Activated T-helper 2 cell treated with anti-CD3 and anti-CD28 coated beads, Interferon-gamma antibody, Interleukin-2, Interleukin-4, amounts not matched to agents 10 μg/mL and 5 μg/mL and 100 μg/mL, durations not matched to agents 14 hours and 24 hours and 36 hours (primary cell): ENCODE measurements around the gene WNT6. TPM values are rescaled to one million over a fixed set of nuclear protein-coding genes. Genes with fewer than 3 reads are reported as not detected.

ENCODE experiments used
- DNase-seq: peaks from one replicate; pipeline ENCODE4 v3.0.0; 2021; ENCODE audit warnings: low spot score
- H3K27ac Mint-ChIP-seq: one replicate; pipeline ENCODE4 v1.8.0; 2021; ENCODE audit warnings: mixed read lengths
- H3K27me3 Mint-ChIP-seq: one replicate; pipeline ENCODE4 v1.8.0; 2021; ENCODE audit warnings: low read depth, mixed read lengths
- H3K36me3 Mint-ChIP-seq: one replicate; pipeline ENCODE4 v1.8.0; 2021; ENCODE audit warnings: low read depth, mixed read lengths
- H3K4me1 Mint-ChIP-seq: one replicate; pipeline ENCODE4 v1.8.0; 2021; ENCODE audit warnings: low read depth, mixed read lengths
- H3K4me3 Mint-ChIP-seq: one replicate; pipeline ENCODE4 v1.8.0; 2021; ENCODE audit warnings: low read depth, mild to moderate bottlenecking, moderate library complexity, mixed read lengths
- H3K9me3 Mint-ChIP-seq: one replicate; pipeline ENCODE4 v1.8.0; 2021; ENCODE audit warnings: mixed read lengths
- intact Hi-C: fragments of 100-400 bp; cut with micrococcal nuclease; formaldehyde crosslinking; loops from one replicate; pipeline ENCODE4 v1.15.1; 2023
- total RNA-seq: library from RNA; stranded (reverse); gene quantifications from 2 replicates; pipeline ENCODE4 v1.2.3, GENCODE V29; 2022

Gene WNT6
- total RNA-seq, 1 donor from 2014 or later, result not detected

- peak overlapping the region; percentile 43 for H3K27ac Mint-ChIP-seq
- peak overlapping the region; percentile 42 for H3K4me3 Mint-ChIP-seq
- intact Hi-C loops, result loop anchor here (1.0 to 10.0 kb wide), 10 partner anchors 13 to 1671 kb away; partner anchors contain the start of genes BCS1L, CNOT9, CNPPD1 and TTLL4
- H3K9me3 Mint-ChIP-seq, result no peaks in the 10 kb centered on the region
- peaks cover 37% of the 10 kb centered on the region for H3K27me3 Mint-ChIP-seq
- no peaks in the 10 kb centered on the region for H3K36me3 Mint-ChIP-seq
- peak; percentile 9 for DNase-seq
- peaks cover 45% of the 10 kb centered on the region for H3K4me1 Mint-ChIP-seq
These were observed 36.3 kb downstream of the WNT6 start for GRCh38 chr2:218895759-218896500.

GRCh38 chr2:218896501-218897393 is 37.1 kb downstream of the WNT6 start:
- Mint-ChIP-seq H3K27me3 (peaks cover 35% of the 10 kb centered on the region), H3K4me3 (peak overlapping the region; percentile 42), H3K36me3 (no peaks in the 10 kb centered on the region), H3K9me3 (no peaks in the 10 kb centered on the region), H3K4me1 (peaks cover 42% of the 10 kb centered on the region), H3K27ac (peak overlapping the region; percentile 43)
- DNase-seq, result peak; percentile 82
- intact Hi-C loops, result loop anchor here (1.0 to 10.0 kb wide), 10 partner anchors 13 to 1672 kb away; partner anchors contain the start of genes BCS1L, CNOT9, CNPPD1 and TTLL4

GRCh38 chr2:218897394-218898108 is 37.9 kb downstream of the WNT6 start:
- no peaks in the 10 kb centered on the region for H3K9me3 Mint-ChIP-seq
- H3K27ac Mint-ChIP-seq, result no peak overlapping the region
- H3K27me3 Mint-ChIP-seq, result peaks cover 41% of the 10 kb centered on the region
- H3K4me1 Mint-ChIP-seq, result peaks cover 38% of the 10 kb centered on the region
- DNase-seq, result no peak
- intact Hi-C loops, result loop anchor here (1.0 to 10.0 kb wide), 11 partner anchors 17 to 1673 kb away; partner anchors contain the start of genes BCS1L, CNPPD1, TTLL4 and TUBA4A
- no peaks in the 10 kb centered on the region for H3K36me3 Mint-ChIP-seq
- H3K4me3 Mint-ChIP-seq, result no peak overlapping the region

GRCh38 chr2:218898109-218898878 is 38.7 kb downstream of the WNT6 start:
- peak; percentile 74 for DNase-seq
- no peaks in the 10 kb centered on the region for H3K9me3 Mint-ChIP-seq
- H3K4me3 Mint-ChIP-seq, result peak overlapping the region; percentile 68
- no peaks in the 10 kb centered on the region for H3K36me3 Mint-ChIP-seq
- peaks cover 33% of the 10 kb centered on the region for H3K4me1 Mint-ChIP-seq
- H3K27ac Mint-ChIP-seq, result peak overlapping the region; percentile 68
- intact Hi-C loops, result loop anchor here (1.0 to 10.0 kb wide), 8 partner anchors 18 to 1673 kb away; partner anchors contain the start of genes BCS1L, WNT10A and ZNF142
- peaks cover 47% of the 10 kb centered on the region for H3K27me3 Mint-ChIP-seq

GRCh38 chr2:218899147-218899546 is 39.5 kb downstream of the WNT6 start:
- no peak for DNase-seq

GRCh38 chr2:218902427-218902826 is 42.8 kb downstream of the WNT6 start:
- Mint-ChIP-seq H3K4me3 (no peak overlapping the region), H3K27ac (no peak overlapping the region), H3K36me3 (no peaks in the 10 kb centered on the region), H3K4me1 (peaks cover 9% of the 10 kb centered on the region), H3K9me3 (no peaks in the 10 kb centered on the region), H3K27me3 (peaks cover 61% of the 10 kb centered on the region)
- no peak for DNase-seq
- intact Hi-C loops, result loop anchor here (10.0 kb wide), 1 partner anchor 52 kb away; the partner anchor contains the start of gene CDK5R2

More at GRCh38 chr2:218899147-218899546, 39.5 kb downstream of the WNT6 start:
- H3K9me3 Mint-ChIP-seq, result no peaks in the 10 kb centered on the region
- H3K27me3 Mint-ChIP-seq, result peaks cover 44% of the 10 kb centered on the region
- H3K27ac Mint-ChIP-seq, result no peak overlapping the region
- peaks cover 27% of the 10 kb centered on the region for H3K4me1 Mint-ChIP-seq
- no peak overlapping the region for H3K4me3 Mint-ChIP-seq
- no peaks in the 10 kb centered on the region for H3K36me3 Mint-ChIP-seq
- intact Hi-C loops, result loop anchor here (5.0 to 10.0 kb wide), 5 partner anchors 242 to 1674 kb away; partner anchors contain the start of genes BCS1L and ZNF142

GRCh38 chr2:218904176-218904575 is 44.6 kb downstream of the WNT6 start:
- H3K27ac Mint-ChIP-seq, result no peak overlapping the region
- peaks cover 6% of the 10 kb centered on the region for H3K4me1 Mint-ChIP-seq
- intact Hi-C loops, result loop anchor here (10.0 kb wide), 1 partner anchor 51 kb away; the partner anchor contains the start of gene CDK5R2
- H3K36me3 Mint-ChIP-seq, result no peaks in the 10 kb centered on the region
- H3K27me3 Mint-ChIP-seq, result peaks cover 53% of the 10 kb centered on the region
- no peaks in the 10 kb centered on the region for H3K9me3 Mint-ChIP-seq
- no peak for DNase-seq
- H3K4me3 Mint-ChIP-seq, result no peak overlapping the region

GRCh38 chr2:218908721-218909619 is 49.4 kb downstream of the WNT6 start:
- intact Hi-C loops, result loop anchor here (1.0 to 10.0 kb wide), 2 partner anchors 13 to 46 kb away; partner anchors contain the start of gene CDK5R2
- peaks cover 13% of the 10 kb centered on the region for H3K4me1 Mint-ChIP-seq
- peak overlapping the region; percentile 80 for H3K4me3 Mint-ChIP-seq
- H3K9me3 Mint-ChIP-seq, result no peaks in the 10 kb centered on the region
- H3K36me3 Mint-ChIP-seq, result no peaks in the 10 kb centered on the region
- peaks cover 23% of the 10 kb centered on the region for H3K27me3 Mint-ChIP-seq
- peak; percentile 83 for DNase-seq
- peak overlapping the region; percentile 76 for H3K27ac Mint-ChIP-seq

- intact Hi-C loops, result no loop called here
- no peak overlapping the region for H3K4me3 Mint-ChIP-seq
- H3K9me3 Mint-ChIP-seq, result no peaks in the 10 kb centered on the region
- peaks cover 22% of the 10 kb centered on the region for H3K27me3 Mint-ChIP-seq
- no peaks in the 10 kb centered on the region for H3K36me3 Mint-ChIP-seq
- H3K27ac Mint-ChIP-seq, result no peak overlapping the region
- DNase-seq, result no peak
- peaks cover 11% of the 10 kb centered on the region for H3K4me1 Mint-ChIP-seq
These were observed 51.1 kb downstream of the WNT6 start for GRCh38 chr2:218910741-218911140.

- H3K9me3 Mint-ChIP-seq, result peaks cover 7% of the 10 kb centered on the region
- no peak overlapping the region for H3K4me3 Mint-ChIP-seq
- H3K27ac Mint-ChIP-seq, result no peak overlapping the region
- intact Hi-C loops, result no loop called here
- H3K36me3 Mint-ChIP-seq, result no peaks in the 10 kb centered on the region
- H3K4me1 Mint-ChIP-seq, result no peaks in the 10 kb centered on the region
- H3K27me3 Mint-ChIP-seq, result peaks cover 3% of the 10 kb centered on the region
- DNase-seq, result no peak
These were observed 60.9 kb downstream of the WNT6 start for GRCh38 chr2:218920504-218920903.
